Activated CD8-positive, alpha-beta memory T cell treated with anti-CD3 and anti-CD28 coated beads, Interleukin-2, amount 50 U/mL, for 24 hours (primary cell): ENCODE measurements around the gene R3HDM1.
"Not testable (repeated sequence)": the region's sequence is repeated elsewhere in the genome, so short reads cannot be mapped to it uniquely, and the experiment has no call there.

ENCODE experiments used
- DNase-seq: peaks from one replicate; pipeline ENCODE4 v3.0.0-alpha.2; 2020; ENCODE audit errors: extremely low read depth

The R3HDM1 gene

DNA sequence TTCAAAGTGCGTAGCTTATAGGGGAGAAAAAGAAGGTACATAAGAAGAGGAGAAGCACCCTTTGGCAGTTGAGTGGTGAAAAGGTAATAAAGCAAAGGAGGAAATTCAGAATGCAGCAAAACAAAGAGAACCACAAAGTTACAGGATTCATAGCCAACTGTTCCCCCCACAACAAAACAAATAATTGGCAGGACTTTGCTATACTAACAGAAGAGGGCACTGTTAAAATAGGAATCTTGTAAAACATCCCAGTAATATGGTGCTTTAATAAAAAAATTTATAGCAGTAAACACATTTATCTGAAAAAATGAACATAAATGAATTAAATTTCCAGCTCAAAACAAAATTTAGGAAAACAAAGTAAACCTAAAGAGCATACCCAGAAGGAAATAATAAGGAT is 42.3 kb downstream of the R3HDM1 start:
- DNase-seq: no peak

DNA sequence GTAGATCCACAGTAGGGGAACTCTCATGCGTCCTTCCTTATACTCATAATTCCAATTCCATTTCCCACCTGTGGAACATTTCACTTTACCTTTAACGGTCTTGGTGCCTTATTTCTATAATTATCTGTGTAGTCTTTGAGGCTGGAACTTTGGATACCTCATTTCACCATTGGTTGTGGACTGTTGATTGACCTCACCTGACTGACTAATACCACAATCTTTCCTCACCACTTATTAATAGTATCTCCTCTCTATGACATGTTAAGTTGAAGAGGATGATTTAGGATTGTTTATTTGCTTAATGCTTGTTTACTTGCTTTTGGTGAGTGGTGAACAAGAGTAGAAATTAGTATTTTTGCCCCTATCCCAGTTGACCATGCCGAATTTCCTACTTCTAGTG is 50.0 kb downstream of the R3HDM1 start:
- no peak for DNase-seq

DNA sequence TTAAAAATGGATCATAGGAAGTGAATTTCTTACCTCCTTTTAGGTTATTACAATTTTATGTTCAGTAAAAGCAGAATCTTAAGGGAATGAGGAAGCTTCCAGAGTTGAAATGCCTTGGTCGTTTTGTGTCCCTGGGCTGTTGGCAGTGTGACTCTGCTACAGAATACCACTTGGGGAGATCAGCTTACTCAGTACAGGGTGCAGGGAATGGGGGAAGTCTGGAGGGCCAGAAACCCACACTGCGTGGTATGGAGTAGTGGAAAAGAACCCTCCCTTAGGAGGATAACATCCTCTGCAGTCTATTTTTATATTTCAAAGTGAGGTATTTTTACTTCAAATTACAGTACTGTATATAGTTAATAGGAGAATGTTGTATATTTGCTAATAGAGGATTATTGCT is 51.1 kb downstream of the R3HDM1 start:
- no peak for DNase-seq

DNA sequence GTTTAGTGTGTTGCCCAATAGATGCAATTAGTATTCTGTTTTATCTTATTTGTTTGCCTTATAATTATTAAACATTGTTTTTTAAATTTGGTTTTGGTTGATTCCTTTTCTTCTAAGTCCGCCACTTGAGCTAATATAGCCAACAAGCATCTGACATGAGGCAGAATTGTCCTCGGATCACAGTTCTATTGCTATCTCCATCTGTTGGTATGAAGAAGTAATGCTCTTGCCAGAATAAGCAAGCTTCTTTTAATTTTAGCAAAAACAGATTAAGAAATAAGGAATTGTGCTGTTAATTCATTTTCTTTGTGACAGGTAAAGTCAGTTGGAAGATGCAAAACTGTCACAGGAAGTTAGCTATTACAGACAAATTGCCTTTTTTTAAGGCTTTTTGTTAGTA is 54.3 kb downstream of the R3HDM1 start:
- no peak for DNase-seq

DNA sequence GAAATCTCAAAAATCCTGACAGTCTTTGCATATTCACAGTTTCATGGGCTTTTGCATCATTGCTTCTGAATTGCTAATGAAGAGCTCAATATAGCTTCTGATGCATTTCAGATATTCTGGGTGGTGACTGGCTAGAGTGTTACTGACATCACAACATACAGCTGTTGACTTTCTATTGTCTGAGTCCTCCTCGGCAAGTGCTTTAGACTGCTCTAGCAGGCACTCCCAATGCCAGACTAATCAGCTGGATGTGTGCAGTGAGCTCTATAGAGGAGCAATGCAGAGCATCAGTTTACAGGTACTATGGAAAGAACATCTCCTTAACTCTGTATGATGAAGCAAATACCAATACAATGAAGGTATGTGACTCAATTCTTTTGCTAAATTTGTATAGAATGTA is 54.9 kb downstream of the R3HDM1 start:
- DNase-seq: no peak

- DNase-seq: no peak
Observed at GRCh38 chr2:135587958-135588357, 56.7 kb downstream of the R3HDM1 start.

GRCh38 chr2:135590619-135591260 is 59.5 kb downstream of the R3HDM1 start:
- no peak for DNase-seq

DNA sequence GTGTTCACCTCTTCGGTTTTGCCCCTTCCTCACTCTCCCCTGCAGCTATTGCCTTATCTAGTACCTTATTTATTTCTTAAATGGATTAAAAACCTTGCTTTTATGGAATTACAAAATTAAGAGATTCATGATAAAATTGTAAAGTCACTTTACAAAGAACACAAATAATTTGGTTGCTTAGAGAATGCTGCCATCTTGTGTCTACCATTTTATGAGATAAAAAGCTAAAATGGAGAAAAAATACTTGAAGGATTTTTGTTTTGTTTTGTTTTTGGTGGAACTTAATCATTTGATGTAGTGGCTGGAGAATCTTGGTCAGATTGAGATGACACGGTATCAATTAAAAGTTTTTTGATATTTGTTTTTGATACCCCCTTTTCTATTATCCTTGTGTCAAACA is 69.6 kb downstream of the R3HDM1 start:
- no peak for DNase-seq

- DNase-seq: no peak
Observed at GRCh38 chr2:135603543-135603942, 72.3 kb downstream of the R3HDM1 start.

GRCh38 chr2:135607561-135607960 is 76.3 kb downstream of the R3HDM1 start:
- no peak for DNase-seq

DNA sequence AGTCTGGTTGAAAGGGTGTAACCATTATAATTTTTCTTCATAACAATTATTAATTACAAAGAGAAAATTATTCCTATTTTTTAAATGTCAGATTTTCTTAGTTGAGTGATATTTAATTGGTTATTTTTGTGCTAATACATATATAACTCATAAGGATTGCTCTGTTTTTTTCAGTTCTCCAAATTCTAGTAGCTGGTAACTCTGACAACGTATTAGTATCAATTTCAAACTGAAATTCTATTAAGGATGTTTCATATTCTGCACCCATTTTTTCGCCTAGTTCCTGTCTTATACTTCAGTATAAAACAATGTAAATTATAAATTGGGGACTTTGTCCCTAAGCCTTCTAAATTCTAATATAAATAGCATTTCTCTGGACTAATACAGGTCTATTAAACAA is 81.0 kb downstream of the R3HDM1 start:
- no peak for DNase-seq

- no peak for DNase-seq
Observed at GRCh38 chr2:135615404-135615803, 84.1 kb downstream of the R3HDM1 start.

- no peak for DNase-seq
Observed at GRCh38 chr2:135617501-135618015, 86.3 kb downstream of the R3HDM1 start.

DNA sequence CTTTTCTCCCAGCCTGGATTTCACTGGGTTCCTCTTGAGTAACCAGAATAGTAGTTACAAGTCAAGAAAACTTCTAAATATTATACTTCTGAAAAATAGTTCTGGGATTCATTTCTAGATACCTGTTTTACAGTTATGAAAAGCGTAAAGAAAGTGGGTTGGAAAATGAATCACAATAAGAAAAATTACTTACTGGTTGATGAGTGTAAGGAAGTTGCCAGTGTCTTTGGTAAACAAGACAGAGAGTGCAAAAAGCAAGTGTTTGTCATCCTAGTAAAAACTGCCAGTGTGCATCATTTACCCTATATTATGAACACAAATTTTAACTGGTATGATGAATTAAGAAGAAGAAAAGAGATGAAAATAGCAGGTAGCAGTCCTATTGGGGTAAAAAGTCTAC is 88.9 kb downstream of the R3HDM1 start:
- no peak for DNase-seq

DNA sequence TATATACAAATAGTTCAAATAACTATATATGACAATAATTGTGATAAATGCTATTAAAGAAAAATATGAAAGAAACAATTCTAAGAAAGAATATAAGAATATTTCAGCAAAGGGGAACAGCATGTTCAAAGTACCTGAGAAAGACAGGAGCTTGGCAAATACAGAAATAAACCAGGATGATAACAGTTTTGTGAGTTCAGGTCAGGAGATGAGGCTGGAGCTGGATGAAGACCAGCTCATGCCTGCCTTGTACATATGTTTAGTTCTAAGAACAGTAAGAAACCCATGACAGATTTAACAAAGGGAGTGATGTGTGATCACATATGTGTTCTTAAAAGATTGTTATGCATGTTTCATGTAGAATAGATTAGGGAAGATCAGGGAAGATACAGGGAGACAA is 98.2 kb downstream of the R3HDM1 start:
- DNase-seq: no peak

DNA sequence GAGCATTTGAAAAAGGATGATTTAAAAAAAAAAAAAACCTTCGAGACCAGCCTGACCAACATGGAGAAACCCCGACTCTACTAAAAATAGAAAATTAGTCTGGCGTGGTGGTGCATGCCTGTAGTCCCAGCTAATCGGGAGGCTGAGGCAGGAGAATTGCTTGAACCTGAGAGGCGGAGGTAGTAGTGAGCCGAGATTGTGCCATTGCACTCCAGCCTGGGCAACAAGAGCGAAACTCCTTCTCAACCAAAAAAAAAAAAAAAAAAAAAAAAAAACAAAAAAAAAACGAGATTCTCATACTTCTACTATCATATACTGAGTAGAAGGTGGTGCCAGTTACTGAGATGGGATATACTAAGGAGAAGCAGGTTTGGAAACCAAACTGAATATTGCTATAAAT is 98.8 kb downstream of the R3HDM1 start:
- not testable (repeated sequence) for DNase-seq

DNA sequence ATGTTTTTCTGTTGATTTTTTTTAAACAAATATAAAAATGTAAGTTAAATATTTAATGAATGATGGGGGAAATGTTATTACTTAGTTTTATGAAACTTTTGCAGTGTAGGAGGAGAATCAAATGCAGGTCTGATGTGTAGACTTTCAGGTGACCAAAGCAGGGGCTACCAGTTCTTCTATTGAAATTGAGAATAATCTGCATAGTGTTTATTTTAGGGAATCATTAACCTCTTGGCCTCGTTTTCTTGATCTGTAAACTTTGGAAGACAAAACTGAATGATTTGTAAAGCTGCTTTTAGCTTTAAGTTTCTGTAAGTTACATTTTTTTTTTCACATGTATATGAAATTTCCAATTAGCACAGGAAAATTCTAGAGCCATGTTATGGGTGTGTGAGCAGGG is 99.2 kb downstream of the R3HDM1 start:
- DNase-seq: no peak

DNA sequence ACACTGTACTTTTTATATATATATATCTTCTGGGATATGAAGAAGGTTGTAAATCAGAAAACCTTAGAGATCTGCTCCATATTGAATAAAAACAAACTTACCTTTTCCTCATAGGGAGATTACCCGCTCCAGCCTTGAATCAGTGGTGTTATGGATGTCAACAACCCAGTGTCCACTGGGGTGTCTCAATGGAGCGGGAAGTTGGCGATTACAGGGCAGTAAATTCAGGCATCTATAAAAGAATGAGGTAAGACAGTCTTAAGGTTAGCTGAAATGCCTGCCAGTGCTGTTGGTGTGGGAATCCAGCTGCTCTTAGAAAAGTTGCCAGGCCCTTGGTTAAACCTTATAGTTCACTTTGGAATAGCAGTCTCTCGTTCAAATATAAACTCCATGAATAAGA is 102.3 kb downstream of the R3HDM1 start:
- no peak for DNase-seq

DNA sequence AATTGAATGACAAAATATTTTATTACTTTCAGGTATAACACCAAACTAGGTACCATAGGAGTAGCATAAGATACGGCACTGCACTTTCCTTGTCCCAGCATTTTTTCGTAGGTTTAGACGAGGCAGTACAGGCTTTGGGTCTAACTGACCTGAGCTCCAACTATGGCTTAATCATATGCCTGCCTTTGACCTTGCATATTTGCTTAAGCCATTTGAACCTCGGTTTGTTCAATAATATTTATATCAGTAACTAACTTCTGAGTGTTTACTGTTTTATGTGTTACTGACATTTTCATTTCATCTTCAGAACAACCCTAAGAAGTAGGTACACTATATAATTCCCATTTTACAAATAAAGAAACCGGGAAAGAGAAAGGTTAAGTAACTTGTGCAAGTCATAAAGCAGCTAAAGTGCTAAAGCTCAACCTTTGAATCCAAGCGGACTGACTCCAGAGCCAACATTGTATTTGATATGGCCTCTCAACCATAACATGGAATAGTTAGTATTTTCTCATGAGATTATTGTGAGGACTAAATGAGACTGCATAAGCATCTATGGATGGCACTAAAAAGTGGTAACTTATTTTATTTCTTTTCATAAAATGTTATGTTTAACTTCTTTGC is 104.0 kb downstream of the R3HDM1 start:
- DNase-seq: no peak

DNA sequence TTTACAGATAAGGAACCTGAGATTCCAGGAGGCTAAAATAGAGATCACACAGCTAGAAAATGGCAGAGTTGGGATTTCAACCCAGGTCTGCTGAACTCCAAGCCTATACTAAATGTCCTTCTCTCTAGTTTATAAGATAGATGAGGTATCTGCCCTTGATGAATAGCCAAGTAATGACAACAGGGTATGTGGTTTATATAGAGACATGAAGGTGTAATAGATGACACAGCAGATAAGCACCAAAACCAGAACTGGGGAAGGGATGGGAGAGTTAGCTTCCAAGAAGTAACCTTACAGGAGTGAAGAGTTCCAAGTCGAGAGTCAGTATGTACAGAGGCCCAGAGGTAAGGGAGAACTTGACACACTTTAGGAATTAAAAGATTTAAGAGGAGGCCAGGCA is 105.7 kb downstream of the R3HDM1 start:
- no peak for DNase-seq

GRCh38 chr2:135637456-135638087 is 106.3 kb downstream of the R3HDM1 start:
- no peak for DNase-seq

- no peak for DNase-seq
Observed at GRCh38 chr2:135638825-135639224, 107.5 kb downstream of the R3HDM1 start.
